BLaER1 (cell line): ENCODE data around the gene FMN2.

Source experiments
- H3K27ac ChIP-seq: shearing (Covaris generic); formaldehyde crosslinking; 2 replicates; pipeline ENCODE4 v1.8.1; 2022
- H3K27me3 ChIP-seq: shearing (Covaris generic); formaldehyde crosslinking; 2 replicates; pipeline ENCODE4 v1.8.1; 2022
- H3K36me3 ChIP-seq: shearing (Covaris generic); formaldehyde crosslinking; 2 replicates; pipeline ENCODE4 v1.8.1; 2022
- H3K4me1 ChIP-seq: shearing (Covaris generic); formaldehyde crosslinking; 2 replicates; pipeline ENCODE4 v1.8.1; 2022
- H3K4me2 ChIP-seq: shearing (Covaris generic); formaldehyde crosslinking; 2 replicates; pipeline ENCODE4 v1.8.1; 2022
- H3K4me3 ChIP-seq: shearing (Covaris generic); formaldehyde crosslinking; 2 replicates; pipeline ENCODE4 v1.8.1; 2022
- H3K9ac ChIP-seq: shearing (Covaris generic); formaldehyde crosslinking; 2 replicates; pipeline ENCODE4 v1.8.1; 2022
- H3K9me3 ChIP-seq: shearing (Covaris generic); formaldehyde crosslinking; 2 replicates; pipeline ENCODE4 v1.8.1; 2022
- H4K20me1 ChIP-seq: shearing (Covaris generic); formaldehyde crosslinking; 2 replicates; pipeline ENCODE4 v1.8.1; 2022
- Cebpa-rat ChIP-seq: shearing (Covaris generic); IDR thresholded peaks from 2 replicates; pipeline ENCODE4 v1.8.1; 2022

The FMN2 gene

GRCh38 chr1:240091614-240092300 lies at the start of gene FMN2:
Gene FMN2 (plus strand): TSS chr1:240091883. CDS start chr1:240092110, 227 bp downstream.
- Histone ChIP-seq H3K27me3 (no peaks in the 10 kb centered on the region), H3K4me2 (peak within 1 kb of the TSS; percentile 76), H3K9ac (no peak within 1 kb of the TSS), H3K36me3 (no peaks in the 10 kb centered on the region), H4K20me1 (no peaks in the 10 kb centered on the region), H3K4me3 (peak within 1 kb of the TSS; percentile 66), H3K27ac (no peak within 1 kb of the TSS), H3K9me3 (peaks cover 19% of the 10 kb centered on the region), H3K4me1 (no peaks in the 10 kb centered on the region; the same call in 1 of the 2 replicates)
- TF ChIP-seq Cebpa-rat, result no peak

GRCh38 chr1:240044620-240045019 lies 47.1 kb upstream of the FMN2 start:
- H4K20me1 ChIP-seq, result no peaks in the 10 kb centered on the region
- H3K4me1 ChIP-seq, result no peaks in the 10 kb centered on the region
- no peaks in the 10 kb centered on the region for H3K9me3 ChIP-seq
- H3K36me3 ChIP-seq, result no peaks in the 10 kb centered on the region
- H3K9ac ChIP-seq, result no peak overlapping the region
- no peak overlapping the region for H3K4me2 ChIP-seq
- H3K27me3 ChIP-seq, result no peaks in the 10 kb centered on the region
- no peak overlapping the region for H3K27ac ChIP-seq
- no peak overlapping the region for H3K4me3 ChIP-seq
- TF ChIP-seq Cebpa-rat, result no peak

- Histone ChIP-seq H3K9ac (no peak overlapping the region), H3K4me3 (no peak overlapping the region), H4K20me1 (no peaks in the 10 kb centered on the region), H3K27ac (no peak overlapping the region), H3K27me3 (no peaks in the 10 kb centered on the region), H3K36me3 (no peaks in the 10 kb centered on the region), H3K4me2 (no peak overlapping the region), H3K4me1 (no peaks in the 10 kb centered on the region), H3K9me3 (no peaks in the 10 kb centered on the region)
- TF ChIP-seq Cebpa-rat, result no peak
Observed at GRCh38 chr1:240046000-240046399, 45.7 kb upstream of the FMN2 start.

- Histone ChIP-seq H3K36me3 (no peaks in the 10 kb centered on the region), H3K27me3 (no peaks in the 10 kb centered on the region), H3K27ac (no peak overlapping the region), H3K4me2 (no peak overlapping the region), H4K20me1 (no peaks in the 10 kb centered on the region), H3K9ac (no peak overlapping the region), H3K4me3 (no peak overlapping the region), H3K9me3 (no peaks in the 10 kb centered on the region), H3K4me1 (no peaks in the 10 kb centered on the region)
- TF ChIP-seq Cebpa-rat, result no peak
Observed at GRCh38 chr1:240054109-240054701, 37.5 kb upstream of the FMN2 start.

GRCh38 chr1:240055936-240056335 lies 35.7 kb upstream of the FMN2 start:
- no peak overlapping the region for H3K4me3 ChIP-seq
- no peak overlapping the region for H3K27ac ChIP-seq
- H3K4me2 ChIP-seq, result no peak overlapping the region
- H4K20me1 ChIP-seq, result no peaks in the 10 kb centered on the region
- no peak for TF ChIP-seq Cebpa-rat
- H3K9ac ChIP-seq, result no peak overlapping the region
- H3K27me3 ChIP-seq, result no peaks in the 10 kb centered on the region
- no peaks in the 10 kb centered on the region for H3K36me3 ChIP-seq
- no peaks in the 10 kb centered on the region for H3K9me3 ChIP-seq
- H3K4me1 ChIP-seq, result no peaks in the 10 kb centered on the region

- H3K9ac ChIP-seq, result no peak overlapping the region
- H3K4me1 ChIP-seq, result no peaks in the 10 kb centered on the region
- no peak overlapping the region for H3K27ac ChIP-seq
- no peaks in the 10 kb centered on the region for H3K36me3 ChIP-seq
- H3K27me3 ChIP-seq, result no peaks in the 10 kb centered on the region
- H3K4me3 ChIP-seq, result no peak overlapping the region
- H3K4me2 ChIP-seq, result no peak overlapping the region
- no peaks in the 10 kb centered on the region for H4K20me1 ChIP-seq
- no peak for TF ChIP-seq Cebpa-rat
- H3K9me3 ChIP-seq, result no peaks in the 10 kb centered on the region
Observed at GRCh38 chr1:240056350-240056749, 35.3 kb upstream of the FMN2 start.

- Histone ChIP-seq H3K4me2 (no peak overlapping the region), H3K9ac (no peak overlapping the region), H3K4me1 (no peaks in the 10 kb centered on the region), H3K27me3 (no peaks in the 10 kb centered on the region), H3K36me3 (no peaks in the 10 kb centered on the region), H4K20me1 (no peaks in the 10 kb centered on the region), H3K4me3 (no peak overlapping the region), H3K9me3 (no peaks in the 10 kb centered on the region), H3K27ac (no peak overlapping the region)
- no peak for TF ChIP-seq Cebpa-rat
Observed at GRCh38 chr1:240058049-240058448, 33.6 kb upstream of the FMN2 start.

GRCh38 chr1:240068961-240069360 lies 22.7 kb upstream of the FMN2 start:
- Histone ChIP-seq H3K4me1 (no peaks in the 10 kb centered on the region), H4K20me1 (no peaks in the 10 kb centered on the region), H3K4me3 (no peak overlapping the region), H3K36me3 (no peaks in the 10 kb centered on the region), H3K9me3 (no peaks in the 10 kb centered on the region), H3K27ac (no peak overlapping the region), H3K27me3 (no peaks in the 10 kb centered on the region), H3K4me2 (no peak overlapping the region), H3K9ac (no peak overlapping the region)
- no peak for TF ChIP-seq Cebpa-rat

- no peak overlapping the region for H3K27ac ChIP-seq
- H3K4me3 ChIP-seq, result no peak overlapping the region
- H3K4me2 ChIP-seq, result no peak overlapping the region
- H3K4me1 ChIP-seq, result no peaks in the 10 kb centered on the region
- H3K36me3 ChIP-seq, result no peaks in the 10 kb centered on the region
- TF ChIP-seq Cebpa-rat, result no peak
- H3K27me3 ChIP-seq, result no peaks in the 10 kb centered on the region
- no peaks in the 10 kb centered on the region for H4K20me1 ChIP-seq
- H3K9ac ChIP-seq, result no peak overlapping the region
- no peaks in the 10 kb centered on the region for H3K9me3 ChIP-seq
Observed at GRCh38 chr1:240070188-240070587, 21.5 kb upstream of the FMN2 start.

- Histone ChIP-seq H4K20me1 (no peaks in the 10 kb centered on the region), H3K9me3 (no peaks in the 10 kb centered on the region), H3K4me3 (no peak overlapping the region), H3K4me1 (no peaks in the 10 kb centered on the region), H3K4me2 (no peak overlapping the region), H3K36me3 (no peaks in the 10 kb centered on the region), H3K27ac (no peak overlapping the region), H3K27me3 (no peaks in the 10 kb centered on the region), H3K9ac (no peak overlapping the region)
- TF ChIP-seq Cebpa-rat, result no peak
Observed at GRCh38 chr1:240073097-240073496, 18.6 kb upstream of the FMN2 start.
